Ascending aorta (tissue), 2 donors: ENCODE results near the gene ADGRF4. TPM values are rescaled to one million over a fixed set of nuclear protein-coding genes. Genes with fewer than 3 reads are reported as not detected.

Experiments
- DNase-seq, 2 donors: peaks; one replicate each; pipeline ENCODE4 v3.0.0-alpha.2; 2019; ENCODE audit warnings: low spot score in 2 of 2
- H3K27ac ChIP-seq, 2 donors: fragments of 200-600 bp; sonication (generic); one replicate each; pipeline ENCODE4 v1.5.1; 2016 to 2017; ENCODE audit warnings: mild to moderate bottlenecking in 1 of 2
- H3K27me3 ChIP-seq: fragments of 200-600 bp; sonication (generic); one replicate; pipeline ENCODE4 v1.5.1; 2017
- H3K36me3 ChIP-seq, 2 donors: fragments of 200-600 bp; sonication (generic); one replicate each; pipeline ENCODE4 v1.5.1; 2016
- H3K4me1 ChIP-seq, 2 donors: fragments of 200-600 bp; sonication (generic); one replicate each; pipeline ENCODE4 v1.5.1; 2016 to 2017; ENCODE audit warnings: mild to moderate bottlenecking in 1 of 2
- H3K4me3 ChIP-seq, 2 donors: fragments of 200-600 bp; sonication (generic); one replicate each; pipeline ENCODE4 v1.5.1; 2016 to 2017; ENCODE audit warnings: mild to moderate bottlenecking in 1 of 2
- H3K9me3 ChIP-seq, 2 donors: fragments of 200-600 bp; sonication (generic); one replicate each; pipeline ENCODE4 v1.5.1; 2016
- CTCF ChIP-seq, 3 experiments: fragments of 200-600 bp in 2 of 3; fragments of 450-650 bp in 1 of 3; sonication (generic) in 2 of 3; IDR thresholded peaks; one replicate each; pipeline ENCODE4 v1.5.1; 2016 to 2019; ENCODE audit warnings: antibody characterized with exemption in 3 of 3, mild to moderate bottlenecking in 1 of 3, moderate library complexity in 1 of 3
- intact Hi-C: fragments of 100-400 bp; cut with DNase I; formaldehyde crosslinking; loops from one replicate; pipeline ENCODE4 v1.15.1; 2023
- total RNA-seq: library from RNA; depleted of rRNA; stranded (reverse); fragments of >200 nt; gene quantifications from one replicate; pipeline ENCODE4 v1.1.0, GENCODE V29; 2016

Gene ADGRF4
- total RNA-seq, 1 donor from 2014 or later, result not detected

DNA sequence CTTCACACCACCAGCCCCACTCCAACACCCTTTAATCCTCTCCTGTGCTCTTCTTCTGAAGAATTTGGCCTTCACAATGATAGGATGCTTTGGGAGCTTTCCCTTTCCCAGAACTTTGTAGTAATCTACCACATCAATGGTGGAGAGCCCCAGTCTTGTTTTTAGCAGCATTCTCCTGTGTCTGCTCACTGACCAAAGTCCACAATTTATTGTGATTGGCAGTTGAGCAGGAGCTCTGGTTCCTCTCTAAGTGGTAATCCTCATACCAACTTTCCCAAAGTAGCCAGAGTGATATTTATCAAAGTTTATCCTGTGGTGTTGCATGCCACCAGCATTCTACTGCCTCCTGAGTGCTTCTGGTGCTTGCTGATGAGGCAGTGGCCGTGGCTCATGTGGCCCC lies 54.4 kb downstream of the ADGRF4 start:
- H3K4me1 ChIP-seq, result no peaks in the 10 kb centered on the region
- DNase-seq, result no peak
- intact Hi-C loops, result no loop called here
- TF ChIP-seq CTCF (IDR thresholded peaks at IDR 0.05), result no peak
- H3K27ac ChIP-seq, result no peak overlapping the region
- H3K27me3 ChIP-seq, result no peaks in the 10 kb centered on the region
- no peaks in the 10 kb centered on the region for H3K9me3 ChIP-seq
- no peak overlapping the region for H3K4me3 ChIP-seq
- H3K36me3 ChIP-seq, result no peaks in the 10 kb centered on the region

DNA sequence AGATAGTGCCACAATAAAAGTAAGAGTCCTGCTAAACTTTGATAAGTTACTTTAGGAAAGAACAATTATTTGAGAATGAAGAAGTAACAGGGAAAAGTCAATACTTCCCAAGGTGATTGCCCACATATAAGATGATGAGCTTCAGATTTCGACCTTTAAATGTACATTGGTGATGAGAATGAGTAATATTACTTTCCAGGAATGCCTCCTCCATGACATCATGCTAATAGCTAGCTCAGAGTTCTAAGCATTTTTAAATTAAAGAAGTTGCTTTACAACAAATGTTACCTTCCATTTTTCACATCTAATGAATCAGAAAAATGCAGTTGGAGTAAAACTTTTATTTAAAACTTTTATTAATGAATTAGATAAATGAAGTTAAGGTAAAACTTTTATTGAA lies 61.0 kb downstream of the ADGRF4 start:
- DNase-seq, result no peak
- H3K27me3 ChIP-seq, result no peaks in the 10 kb centered on the region
- intact Hi-C loops, result no loop called here
- no peaks in the 10 kb centered on the region for H3K36me3 ChIP-seq
- H3K4me3 ChIP-seq, result no peak overlapping the region
- no peak for TF ChIP-seq CTCF (IDR thresholded peaks at IDR 0.05)
- no peaks in the 10 kb centered on the region for H3K9me3 ChIP-seq
- no peaks in the 10 kb centered on the region for H3K4me1 ChIP-seq
- no peak overlapping the region for H3K27ac ChIP-seq

DNA sequence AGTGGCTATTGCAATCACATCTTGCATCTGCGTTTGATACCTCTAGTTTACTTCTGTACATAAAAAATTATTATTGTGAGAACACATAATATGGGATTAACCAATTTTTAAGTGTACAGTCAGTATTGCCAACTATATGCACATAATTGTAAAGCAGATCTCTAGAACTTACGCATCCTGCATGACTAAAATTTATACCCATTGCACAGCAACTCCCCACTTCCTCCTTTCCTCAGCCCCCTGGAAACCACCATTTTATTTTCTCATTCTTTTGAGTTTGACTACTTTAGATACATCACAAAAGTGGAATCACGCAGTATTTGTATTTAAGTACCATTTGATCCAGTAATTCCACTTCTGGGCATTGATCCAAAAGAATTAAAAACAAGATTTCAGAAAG lies 64.1 kb downstream of the ADGRF4 start:
- H3K4me1 ChIP-seq, result no peaks in the 10 kb centered on the region
- DNase-seq, result no peak
- no peaks in the 10 kb centered on the region for H3K9me3 ChIP-seq
- H3K27ac ChIP-seq, result no peak overlapping the region
- intact Hi-C loops, result no loop called here
- no peaks in the 10 kb centered on the region for H3K36me3 ChIP-seq
- no peak for TF ChIP-seq CTCF (IDR thresholded peaks at IDR 0.05)
- H3K4me3 ChIP-seq, result no peak overlapping the region
- H3K27me3 ChIP-seq, result no peaks in the 10 kb centered on the region

- no peak for DNase-seq
- Histone ChIP-seq H3K36me3 (no peaks in the 10 kb centered on the region), H3K9me3 (no peaks in the 10 kb centered on the region), H3K27me3 (no peaks in the 10 kb centered on the region), H3K4me3 (no peak overlapping the region), H3K27ac (no peak overlapping the region), H3K4me1 (no peaks in the 10 kb centered on the region)
- TF ChIP-seq CTCF (IDR thresholded peaks at IDR 0.05), result no peak
- intact Hi-C loops, result no loop called here
Observed at GRCh38 chr6:47766445-47766844, 68.1 kb downstream of the ADGRF4 start.

DNA sequence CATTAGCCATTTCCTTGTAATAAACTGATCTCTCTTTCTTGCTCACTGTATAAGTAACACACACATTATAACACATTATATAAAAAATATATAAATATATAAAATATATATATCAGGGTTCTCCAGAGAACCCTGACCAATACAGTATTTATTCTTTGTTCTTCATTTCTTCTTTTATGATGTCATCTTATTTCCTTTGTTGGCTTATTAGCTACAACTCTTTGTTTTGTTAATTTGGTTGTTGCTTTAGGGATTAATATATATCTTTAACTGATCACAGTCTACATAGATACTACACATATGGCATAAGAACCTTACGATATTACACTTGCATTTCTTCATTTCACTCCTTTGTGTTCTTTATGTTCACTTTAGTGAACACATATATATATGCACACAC lies 68.7 kb downstream of the ADGRF4 start:
- Histone ChIP-seq H3K27ac (no peak overlapping the region), H3K27me3 (no peaks in the 10 kb centered on the region), H3K9me3 (no peaks in the 10 kb centered on the region), H3K4me3 (no peak overlapping the region), H3K4me1 (no peaks in the 10 kb centered on the region), H3K36me3 (no peaks in the 10 kb centered on the region)
- intact Hi-C loops, result no loop called here
- no peak for DNase-seq
- no peak for TF ChIP-seq CTCF (IDR thresholded peaks at IDR 0.05)

- H3K36me3 ChIP-seq, result no peaks in the 10 kb centered on the region
- no peaks in the 10 kb centered on the region for H3K4me1 ChIP-seq
- H3K27ac ChIP-seq, result no peak overlapping the region
- H3K9me3 ChIP-seq, result no peaks in the 10 kb centered on the region
- DNase-seq, result no peak
- H3K4me3 ChIP-seq, result no peak overlapping the region
- intact Hi-C loops, result no loop called here
- no peaks in the 10 kb centered on the region for H3K27me3 ChIP-seq
- TF ChIP-seq CTCF (IDR thresholded peaks at IDR 0.05), result no peak
Observed at GRCh38 chr6:47769982-47770381, 71.6 kb downstream of the ADGRF4 start.
